ENCODE results near the gene FIGNL1.

GRCh38 chr7:50421043-50421442 lies 29.1 kb downstream of the FIGNL1 start:
- no peak for TF ChIP-seq POLR2A (IDR thresholded peaks at IDR 0.05; ENCODE audit: low read depth, low read length)
- TF ChIP-seq POLR2AphosphoS5 (IDR thresholded peaks at IDR 0.05; ENCODE audit: low read depth, low read length), result no peak
- no peak for TF ChIP-seq TAF1 (IDR thresholded peaks at IDR 0.05; ENCODE audit: borderline replicate concordance, low read depth, low read length)

All from GM12892 (cell line).